GM18868 (cell line): ENCODE measurements around the gene COL5A2.
A peak's percentile ranks its signal among the peaks of the same experiment; 100 is the strongest.

Source experiments
- ATAC-seq: cut with Tn5 transposase; IDR thresholded peaks from one replicate; pipeline ENCODE4 v1.9.1; 2021; ENCODE audit warnings: mild to moderate bottlenecking, moderate library complexity; ENCODE audit not compliant: unreplicated experiment

The COL5A2 gene

DNA sequence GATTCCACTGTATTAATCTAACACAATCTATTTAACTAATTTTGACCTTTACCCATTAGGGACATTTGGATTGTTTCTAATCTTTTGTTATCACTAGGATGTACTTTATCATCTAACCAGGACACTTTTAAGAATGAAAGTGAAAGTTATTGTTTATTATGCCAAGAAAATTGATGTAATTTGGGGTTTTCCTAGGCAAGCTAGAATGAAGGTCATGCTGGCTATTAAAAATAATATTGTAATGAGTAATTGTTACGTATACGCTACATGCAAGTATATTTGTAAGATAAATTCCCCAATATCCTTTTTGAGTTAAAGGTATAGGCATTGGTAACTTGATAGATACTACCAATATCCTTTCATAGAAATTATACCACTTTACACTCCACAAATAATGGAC is 74.6 kb downstream of the COL5A2 start:
- ATAC-seq, result peak; percentile 61

DNA sequence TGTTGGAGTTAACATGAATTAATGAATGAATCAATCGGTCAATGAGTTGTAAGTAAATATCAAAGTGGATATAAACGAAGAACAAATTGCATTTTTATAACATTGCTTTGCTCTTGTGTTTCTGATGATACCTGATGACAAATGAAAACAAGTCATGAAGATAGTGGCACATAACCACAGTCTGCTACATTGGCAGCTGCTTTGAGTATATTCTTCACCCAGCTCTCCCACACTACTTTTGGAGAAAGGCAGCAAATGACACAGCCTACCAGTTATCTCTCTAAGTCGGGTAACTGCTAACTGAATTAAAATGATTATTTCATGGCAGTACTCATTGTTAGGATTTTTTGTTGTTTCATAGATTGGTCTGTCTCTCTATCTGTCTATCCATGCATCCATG is 76.8 kb downstream of the COL5A2 start:
- no peak for ATAC-seq

DNA sequence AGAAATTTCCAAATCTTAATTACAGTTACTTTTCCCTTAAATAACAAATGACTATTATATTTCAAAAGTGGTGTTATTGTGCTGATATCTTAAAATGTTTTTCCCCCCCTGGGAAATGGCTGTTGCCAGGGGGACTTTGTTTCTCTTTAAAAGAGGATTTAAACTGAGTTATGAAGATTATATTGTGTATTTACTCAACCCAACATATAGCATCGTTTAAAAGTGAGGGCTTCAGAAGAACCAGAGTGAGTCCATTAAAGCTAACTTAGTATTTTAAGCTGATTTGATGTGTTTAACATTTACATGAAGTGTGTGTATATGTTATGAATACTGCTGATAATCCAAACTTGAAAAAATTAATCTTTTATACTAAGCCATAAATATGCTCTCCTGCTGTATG is 81.6 kb downstream of the COL5A2 start:
- no peak for ATAC-seq

DNA sequence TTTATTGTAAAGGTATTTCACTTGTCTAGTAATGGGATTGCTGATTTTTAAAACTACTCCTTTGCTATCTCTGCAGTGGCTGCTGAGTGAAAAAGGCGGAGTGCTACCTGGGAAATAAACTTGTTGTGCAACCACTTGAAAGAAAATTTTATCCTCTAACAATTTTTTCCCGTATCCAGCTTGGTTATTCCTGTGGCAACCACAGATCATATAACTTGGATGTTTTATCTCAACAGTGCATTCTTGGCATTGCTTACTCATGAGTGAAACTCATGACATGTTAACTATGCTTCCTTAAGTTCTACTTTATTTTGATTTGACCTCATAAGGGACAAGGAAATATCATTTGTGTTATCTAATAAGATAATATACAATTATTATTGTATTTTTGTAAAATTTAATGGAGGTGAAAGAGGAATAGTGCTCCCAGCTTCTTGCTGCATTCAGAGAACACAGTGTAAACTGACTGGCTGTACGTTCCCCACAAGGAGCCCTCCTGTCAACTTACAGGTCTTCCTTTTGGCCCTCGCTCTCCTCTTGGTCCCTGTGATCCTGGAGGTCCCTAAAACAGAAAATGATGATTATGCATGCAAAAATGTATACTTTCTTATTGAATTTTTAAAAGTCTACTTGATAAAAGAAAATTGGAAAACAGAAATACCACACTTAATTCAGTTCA is 82.7 kb downstream of the COL5A2 start:
- no peak for ATAC-seq

DNA sequence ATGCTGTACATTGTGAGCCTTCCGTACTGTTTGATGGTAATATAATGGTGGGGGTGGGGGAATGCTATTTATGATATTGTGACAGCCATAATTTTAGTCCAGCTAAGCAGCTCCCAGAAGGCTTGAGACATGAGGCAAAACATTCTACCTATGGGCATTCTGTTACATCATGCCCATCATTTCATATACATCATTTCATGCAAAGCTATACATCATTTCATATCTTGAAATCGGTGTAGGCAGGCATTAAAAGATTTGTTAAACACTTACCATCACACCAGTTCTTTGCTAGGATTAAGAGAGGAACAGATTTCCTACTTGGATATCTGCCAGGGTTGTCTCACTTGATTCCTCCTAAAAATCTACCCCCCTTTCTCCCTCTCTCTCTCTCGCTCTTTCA is 84.5 kb downstream of the COL5A2 start:
- ATAC-seq, result no peak

DNA sequence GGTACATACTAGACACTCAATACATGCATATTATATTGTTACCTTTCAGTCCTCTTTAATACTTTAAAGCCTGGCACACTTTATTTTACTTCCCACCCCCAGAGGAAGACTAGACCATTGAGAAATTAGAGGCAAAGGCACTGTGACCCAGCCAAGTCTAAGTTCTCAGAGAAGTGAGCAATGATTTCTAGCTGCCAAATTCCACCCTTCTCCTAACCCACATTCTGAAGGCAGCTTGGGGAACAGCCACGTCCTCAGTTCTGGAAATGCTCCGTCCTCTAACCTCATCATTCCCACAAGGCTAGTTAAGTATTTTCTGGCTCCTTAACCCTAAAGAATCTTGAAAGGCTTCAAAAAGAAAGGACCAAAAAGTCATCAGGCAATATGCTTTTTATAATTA is 86.6 kb downstream of the COL5A2 start:
- ATAC-seq, result no peak

DNA sequence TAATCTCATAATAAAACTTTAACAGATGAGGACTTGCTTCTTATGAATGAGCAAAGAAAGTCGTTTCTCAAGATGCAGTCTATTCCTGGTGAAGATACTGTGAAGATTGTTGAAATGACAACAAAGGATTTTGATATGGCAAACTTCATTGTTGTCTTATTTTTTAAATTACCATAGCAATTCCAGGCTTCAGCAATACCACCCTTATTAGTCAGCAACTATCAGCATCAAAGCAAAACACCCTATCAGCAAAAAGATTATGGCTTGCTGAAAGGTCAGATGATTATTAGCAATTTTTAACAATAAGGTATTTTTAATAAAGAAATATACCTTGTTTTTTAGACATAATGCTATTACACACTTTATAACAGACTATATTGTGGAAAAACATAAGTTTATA is 88.3 kb downstream of the COL5A2 start:
- ATAC-seq, result no peak

DNA sequence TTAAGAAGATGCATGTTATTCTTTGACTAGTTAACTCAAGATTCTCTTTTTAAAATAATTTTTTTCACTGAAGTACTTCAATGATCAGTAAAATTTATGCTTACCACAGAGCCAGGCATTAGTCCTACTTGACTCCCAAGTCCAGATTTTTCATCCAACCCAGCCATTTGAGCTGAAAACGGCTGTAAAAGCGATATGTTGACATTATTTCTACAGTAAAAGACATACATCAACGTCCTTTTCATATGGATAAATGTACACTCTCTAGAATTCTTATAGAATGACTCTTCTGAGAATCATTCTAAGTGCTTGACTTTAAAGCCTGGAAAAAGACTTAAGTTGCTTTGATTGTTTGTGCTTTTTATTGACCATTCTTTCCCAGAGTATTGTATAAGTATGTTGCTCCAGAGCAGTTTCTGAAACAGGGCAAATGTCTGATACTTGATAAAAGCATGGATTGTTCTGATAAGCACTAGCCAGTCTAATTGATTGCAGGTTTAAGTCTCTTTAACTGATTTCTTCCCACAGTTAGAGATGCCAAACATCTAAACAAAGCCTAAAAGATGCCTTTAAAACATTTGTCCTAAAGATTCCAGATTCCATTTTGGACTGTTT is 90.9 kb downstream of the COL5A2 start:
- no peak for ATAC-seq

DNA sequence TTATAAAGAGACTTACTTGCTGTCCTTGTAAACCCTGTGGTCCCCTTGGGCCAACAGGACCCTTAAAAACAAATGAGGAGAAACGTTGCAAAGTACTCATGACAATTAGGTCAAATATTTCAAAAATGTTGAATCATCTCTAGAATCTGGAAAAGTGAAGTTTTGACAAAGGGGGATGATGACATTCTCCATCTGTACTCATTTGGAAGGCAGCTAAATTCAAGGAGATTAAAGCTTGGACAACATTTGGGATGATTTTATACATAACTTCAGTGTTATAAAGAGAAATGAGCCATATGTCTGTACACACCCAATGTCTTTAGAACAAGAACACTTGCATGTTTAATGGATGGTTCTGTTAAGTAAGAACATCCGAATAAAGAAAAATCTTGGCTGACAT is 92.9 kb downstream of the COL5A2 start:
- no peak for ATAC-seq

DNA sequence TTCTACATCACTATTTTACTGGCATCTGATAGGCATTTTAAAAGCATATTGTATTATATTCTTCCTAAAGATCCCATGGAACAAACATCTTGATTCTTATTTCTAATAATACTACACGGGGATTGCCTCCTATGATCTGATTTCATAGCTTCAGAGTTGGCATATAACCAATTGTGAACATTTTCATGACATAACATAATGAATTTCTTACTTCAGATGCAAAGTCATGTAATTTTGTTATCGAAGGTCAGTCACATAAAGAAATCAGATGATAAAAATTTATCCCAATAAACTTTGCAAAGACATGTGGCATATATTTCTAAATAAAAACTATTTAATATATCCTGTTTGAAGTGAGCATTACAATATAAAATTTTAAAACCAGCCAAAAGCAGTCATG is 93.3 kb downstream of the COL5A2 start:
- no peak for ATAC-seq

DNA sequence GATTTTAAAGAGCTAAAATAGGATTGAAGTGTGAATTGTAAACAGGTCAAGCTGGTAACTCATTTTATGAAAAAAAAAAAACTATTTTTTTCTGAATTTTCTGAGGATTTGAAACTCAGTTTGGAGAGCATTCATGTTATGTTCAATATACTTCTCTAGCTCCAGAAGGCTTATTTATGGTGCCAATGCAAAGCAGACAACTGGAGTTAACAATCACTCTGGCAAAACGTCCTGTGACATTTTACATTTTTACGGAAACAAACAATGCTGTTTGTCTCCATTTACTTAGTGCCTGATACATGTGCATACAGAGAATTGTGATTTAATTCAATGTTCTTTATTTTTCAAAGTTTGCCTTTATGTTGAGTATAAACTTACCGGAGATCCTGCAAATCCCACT is 96.0 kb downstream of the COL5A2 start:
- no peak for ATAC-seq

DNA sequence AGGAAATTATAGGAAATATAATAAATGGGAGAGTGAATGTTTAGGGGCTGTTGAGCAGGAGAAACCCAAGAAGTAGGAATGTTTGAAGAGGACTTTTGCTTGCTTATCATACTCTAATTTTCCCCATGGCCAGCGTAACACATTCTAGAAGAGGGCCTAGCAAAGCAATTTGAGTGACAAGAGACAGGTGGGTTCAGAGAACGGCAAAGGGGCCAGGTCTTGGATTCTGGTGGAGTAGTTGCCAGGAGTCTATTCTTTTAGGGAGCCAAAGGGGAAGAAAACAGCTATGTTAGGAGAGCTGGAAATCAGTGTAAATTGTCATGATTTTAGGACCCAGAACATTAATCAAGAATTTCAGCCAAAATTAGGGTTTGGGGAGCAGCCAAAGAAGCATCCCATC is 96.5 kb downstream of the COL5A2 start:
- no peak for ATAC-seq

DNA sequence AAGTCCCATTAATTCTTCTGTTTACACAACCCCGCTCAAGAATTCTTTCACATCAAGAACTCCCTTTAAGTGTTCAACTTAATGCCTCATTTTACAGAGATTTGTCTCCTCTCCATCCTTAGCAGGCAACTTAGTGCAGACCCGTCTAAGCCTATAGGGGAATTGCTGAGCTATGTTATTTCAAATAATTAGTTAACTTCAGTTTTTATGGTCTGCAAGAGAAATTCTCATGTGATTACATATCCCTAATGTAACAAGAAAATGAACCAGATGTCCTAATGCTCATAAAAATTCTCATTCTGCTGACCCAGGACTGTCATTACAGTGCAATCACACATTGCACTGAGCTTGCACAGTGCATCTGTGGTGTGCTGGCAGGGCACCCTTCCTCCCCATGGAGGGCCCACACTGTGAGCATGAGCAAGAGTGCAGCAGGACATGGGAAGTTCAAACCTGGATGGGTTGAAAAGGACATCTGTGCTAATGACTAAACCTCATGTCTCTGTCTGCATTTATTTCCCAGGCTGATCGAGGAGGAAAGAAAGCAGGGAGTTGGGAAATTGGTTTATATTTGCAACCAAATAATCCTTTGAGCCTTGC is 97.1 kb downstream of the COL5A2 start:
- ATAC-seq, result no peak

DNA sequence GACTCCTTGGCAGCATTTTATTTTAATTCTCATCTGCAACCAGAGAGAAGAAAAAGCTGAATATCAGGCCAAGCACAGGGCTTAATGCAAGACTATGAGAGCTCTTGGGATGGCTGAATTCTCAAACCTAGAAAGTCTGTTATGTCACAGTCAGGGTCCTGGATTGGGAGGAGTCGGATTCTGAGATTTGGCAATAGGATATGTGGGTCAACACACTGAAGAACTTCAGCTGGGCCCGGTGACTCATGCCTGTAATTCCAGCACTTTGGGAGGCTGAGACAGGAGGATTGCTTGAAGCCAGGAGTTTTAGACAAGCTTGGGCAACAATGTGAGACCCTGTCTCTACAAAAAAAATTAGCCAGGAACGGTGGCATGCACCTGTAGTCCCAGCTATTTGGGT is 103.0 kb downstream of the COL5A2 start:
- ATAC-seq, result no peak

DNA sequence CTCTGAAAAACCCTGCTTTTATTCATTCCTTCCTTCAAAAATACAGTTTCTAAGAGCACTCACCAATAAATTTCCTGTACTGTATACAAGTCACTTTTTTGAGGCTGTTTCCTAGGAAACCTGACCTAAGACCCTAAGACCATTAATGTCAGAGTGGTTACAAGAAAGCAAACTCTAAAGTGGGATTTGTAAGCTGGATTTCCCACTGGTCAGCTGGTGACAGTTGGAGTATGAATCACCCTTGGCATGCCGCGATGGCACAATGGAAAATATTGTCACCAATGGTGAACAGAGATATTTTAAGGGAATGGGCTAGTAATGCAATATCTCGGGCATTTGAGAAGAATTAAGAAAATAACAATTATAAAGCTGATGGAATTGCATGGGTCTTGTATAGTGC is 103.4 kb downstream of the COL5A2 start:
- no peak for ATAC-seq

DNA sequence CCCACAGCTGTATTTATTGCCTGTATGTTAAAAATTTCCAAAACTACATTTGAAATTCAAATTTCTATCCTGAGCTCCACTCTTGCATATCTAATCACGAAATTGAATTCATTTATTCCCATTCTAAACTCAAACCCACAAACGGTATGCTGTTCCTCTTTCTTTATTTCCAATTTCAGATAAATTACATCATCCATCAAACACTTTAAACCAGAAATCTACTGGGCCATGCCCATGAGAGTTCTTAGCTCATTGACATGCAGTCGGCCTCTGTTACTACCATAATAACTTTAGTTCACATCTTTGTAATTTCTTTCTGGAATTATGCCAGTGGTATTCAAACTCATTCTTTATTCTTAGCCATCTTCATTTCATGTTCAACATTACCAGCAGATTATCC is 105.1 kb downstream of the COL5A2 start:
- ATAC-seq, result no peak

DNA sequence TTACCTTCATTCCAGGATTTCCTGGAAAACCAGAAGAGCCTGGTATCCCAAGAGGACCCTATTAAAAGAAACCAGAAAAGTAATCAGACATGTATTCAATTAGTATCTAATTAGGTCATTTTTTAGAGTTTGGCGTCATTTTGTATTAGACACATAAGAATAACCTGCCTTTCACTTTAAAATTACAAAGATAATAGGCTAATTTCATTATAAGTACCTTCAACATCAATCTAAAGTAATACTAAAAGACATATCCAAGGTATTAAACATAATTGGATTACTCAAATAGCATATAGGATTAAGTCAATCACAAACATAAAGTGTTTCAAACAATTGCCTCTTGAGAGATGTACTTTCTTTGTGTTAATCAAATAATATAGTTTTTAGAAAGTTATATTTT is 107.5 kb downstream of the COL5A2 start:
- no peak for ATAC-seq

DNA sequence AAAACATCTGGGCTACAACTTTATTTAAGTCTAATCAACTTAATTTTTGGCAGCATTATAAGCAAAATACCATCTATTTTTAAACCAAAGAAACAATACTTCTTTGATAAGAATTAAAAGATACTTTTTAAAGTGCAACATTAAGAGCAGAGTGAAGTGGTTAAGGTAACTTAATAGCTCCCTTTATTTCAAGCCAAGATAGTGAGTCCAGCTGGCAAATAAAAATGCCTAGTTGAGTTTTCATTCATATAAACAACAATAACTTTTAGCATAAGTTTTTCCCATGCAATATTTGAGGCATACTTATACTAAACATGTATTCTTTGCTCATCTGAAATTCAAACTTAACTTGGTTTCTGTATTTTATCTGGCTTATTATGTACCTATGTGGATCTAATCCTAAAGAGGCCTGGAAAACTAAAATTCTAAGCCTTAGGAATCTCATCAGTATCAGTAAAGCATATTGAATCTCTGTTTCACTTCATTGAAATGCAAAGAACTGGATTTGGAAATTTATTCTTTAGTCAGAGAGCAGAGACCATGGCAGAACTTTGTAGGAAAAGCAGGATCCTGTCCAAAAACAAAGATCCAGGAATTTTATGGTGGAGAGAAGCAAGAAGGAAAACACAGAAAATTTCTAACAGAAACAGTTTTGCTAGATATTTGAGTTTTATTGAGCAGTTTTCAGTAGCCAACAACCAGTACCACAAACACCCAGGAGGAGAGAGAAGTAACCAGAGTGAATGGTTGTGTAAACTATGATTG is 109.5 kb downstream of the COL5A2 start:
- no peak for ATAC-seq

DNA sequence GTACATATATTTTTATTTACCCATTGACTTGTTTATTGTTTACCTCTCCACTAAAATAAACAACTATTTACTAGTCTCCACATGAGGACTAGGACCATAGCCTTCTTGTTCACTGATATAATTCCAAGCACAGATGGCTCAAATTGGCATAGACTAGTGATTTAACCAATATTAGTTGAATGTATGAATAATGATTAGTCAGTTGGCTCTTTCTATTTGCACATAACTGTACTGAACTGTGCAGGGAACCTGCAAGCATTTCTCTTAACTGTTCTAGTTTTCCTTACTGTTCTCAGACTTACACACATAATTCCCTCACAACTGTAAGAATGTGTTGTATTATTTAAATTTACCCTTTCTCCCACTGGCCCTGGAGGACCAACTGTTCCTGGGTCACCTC is 113.5 kb downstream of the COL5A2 start:
- no peak for ATAC-seq

DNA sequence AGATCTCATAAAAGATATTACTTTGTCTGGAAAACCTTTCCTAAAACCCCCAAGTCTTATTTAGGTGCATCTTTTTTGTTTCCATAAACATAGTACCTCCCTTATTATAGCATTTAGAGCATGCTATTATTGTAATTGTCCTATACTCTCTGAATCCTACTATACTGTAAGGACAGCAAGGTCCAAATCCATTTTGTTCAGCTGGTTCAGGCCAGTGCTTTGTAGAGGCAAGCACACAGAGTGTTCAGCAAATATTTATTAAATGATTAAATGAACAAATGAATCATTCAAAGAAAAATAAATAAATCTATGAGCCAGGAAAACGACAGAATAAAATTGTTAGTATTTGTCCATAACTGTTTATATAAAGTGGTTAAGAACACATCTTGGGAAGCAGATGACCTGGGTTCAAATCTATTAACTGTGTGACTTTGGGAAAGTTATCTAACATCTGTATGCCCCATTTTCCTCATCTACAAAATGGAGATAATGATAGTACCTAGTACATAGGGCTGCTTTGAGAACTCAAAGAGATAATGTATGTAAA is 119.4 kb downstream of the COL5A2 start:
- ATAC-seq, result no peak

DNA sequence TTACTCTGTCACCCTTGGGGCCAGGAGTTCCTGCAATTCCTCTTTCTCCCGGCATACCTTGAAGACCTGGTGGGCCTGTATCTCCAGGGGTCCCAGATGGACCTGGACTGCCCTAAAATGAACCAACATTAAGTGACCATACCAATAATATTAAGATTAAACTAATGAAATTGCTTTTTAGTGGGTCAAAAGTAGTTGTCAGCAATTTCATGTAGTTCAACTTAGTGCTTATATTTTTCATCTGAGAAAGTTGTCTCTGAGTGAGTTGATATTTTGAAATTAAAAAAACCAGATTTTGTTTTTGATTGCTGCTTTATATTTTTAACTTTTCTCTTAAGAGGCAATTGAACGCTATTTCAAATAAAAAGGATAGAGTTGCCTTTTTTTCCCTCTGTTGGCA is 122.2 kb downstream of the COL5A2 start:
- no peak for ATAC-seq
